HCT116 (cell line): ENCODE results near the gene TSPAN14. TPM values are rescaled to one million over a fixed set of nuclear protein-coding genes. Genes with fewer than 3 reads are reported as not detected.

Experiments
- ATAC-seq: fragments of 200-7000 bp; cut with Tn5 transposase; 2 replicates; pipeline ENCODE4 v1.9.1; 2020; ENCODE audit warnings: mild to moderate bottlenecking, moderate library complexity
- BruUV-seq: library from RNA; stranded (reverse); fragments of 400-500 nt; replicated peaks from 2 replicates; lab custom pipeline; 2021; lab: Mats Ljungman, UMichigan
- CTCF ChIA-PET: fragments of 300-600 bp; sonication (Branson Sonifier 250); formaldehyde crosslinking; loops from one replicate; lab custom pipeline; 2021; ENCODE audit warnings: antibody characterized with exemption; lab: Charles Lee
- POLR2A ChIA-PET: fragments of 300-600, 350-600 bp; sonication (Branson Sonifier 250); formaldehyde crosslinking; loops from one replicate; lab custom pipeline; 2021; ENCODE audit warnings: antibody characterized with exemption; lab: Charles Lee
- RAD21 ChIA-PET, 2 experiments: fragments of 300-600 bp; sonication (Branson Sonifier 250); formaldehyde crosslinking; loops; one replicate each; lab custom pipeline; 2023; ENCODE audit warnings: low total read pairs in 2 of 2; ENCODE audit not compliant: uncharacterized antibody in 2 of 2, unreplicated experiment in 2 of 2, low non-redundant PET in 1 of 2; lab: Charles Lee
- DNase-seq: peaks from one replicate; pipeline ENCODE4 v3.0.0-alpha.2; 2010; ENCODE audit warnings: low read depth, low spot score
- H2AFZ ChIP-seq: fragments of 200-600 bp; shearing (Covaris generic), sonication (generic); 2 replicates; pipeline ENCODE4 v1.6.1; 2017; ENCODE audit warnings: low read depth, mixed run types, mixed read lengths, antibody characterized with exemption, low read length; ENCODE audit not compliant: poor library complexity, severe bottlenecking
- H3K27ac ChIP-seq: 2 replicates; pipeline ENCODE4 v1.5.1; 2012; ENCODE audit warnings: low read depth, low read length
- H3K27me3 ChIP-seq: fragments of 200-600 bp; sonication (generic); 2 replicates; pipeline ENCODE4 v1.6.1; 2016; ENCODE audit warnings: mixed run types, low read length, mixed read lengths; ENCODE audit not compliant: insufficient read depth
- H3K36me3 ChIP-seq, 2 experiments: fragments of 200-500 bp in 1 of 2; fragments of 200-600 bp in 1 of 2; sonication (Bioruptor generic) in 1 of 2; sonication (generic) in 1 of 2; 2 replicates each; pipeline versions ENCODE4 v1.5.1 to v1.6.1; 2014 to 2016; ENCODE audit warnings: low read length in 2 of 2, inconsistent platforms in 1 of 2, mixed read lengths in 1 of 2, mixed run types in 1 of 2; ENCODE audit not compliant: insufficient read depth in 2 of 2, control insufficient read depth in 1 of 2
- H3K4me1 ChIP-seq, 2 experiments: fragments of 200-600 bp in 1 of 2; sonication (generic) in 1 of 2; 2 replicates each; pipeline versions ENCODE4 v1.5.1 to v1.6.1; 2012 to 2017; ENCODE audit warnings: low read length in 2 of 2, inconsistent platforms in 1 of 2, mild to moderate bottlenecking in 1 of 2, mixed read lengths in 1 of 2, mixed run types in 1 of 2, moderate library complexity in 1 of 2; ENCODE audit not compliant: insufficient read depth in 2 of 2, control insufficient read depth in 1 of 2
- H3K4me2 ChIP-seq: fragments of 200-600 bp; sonication (generic); 2 replicates; pipeline ENCODE4 v1.6.1; 2017; ENCODE audit warnings: mixed run types, low read length, mixed read lengths
- H3K4me3 ChIP-seq, 2 experiments: fragments of 200-600 bp in 1 of 2; sonication (generic) in 1 of 2; replicated peaks in 1 of 2; 2 replicates each; pipeline ENCODE4 v1.5.1; 2011 to 2016; ENCODE audit warnings: low read length in 2 of 2, control low read depth in 1 of 2, low read depth in 1 of 2, mild to moderate bottlenecking in 1 of 2, mixed read lengths in 1 of 2, mixed run types in 1 of 2
- H3K79me2 ChIP-seq: fragments of 200-600 bp; sonication (generic); 2 replicates; pipeline ENCODE4 v1.6.1; 2017; ENCODE audit warnings: mild to moderate bottlenecking, mixed run types, low read length, moderate library complexity, mixed read lengths; ENCODE audit not compliant: insufficient read depth
- H3K9ac ChIP-seq: fragments of 200-600 bp; sonication (generic); 2 replicates; pipeline ENCODE4 v1.6.1; 2016; ENCODE audit warnings: low read length, mixed read lengths
- H3K9me2 ChIP-seq: fragments of 200-600 bp; sonication (generic), shearing (Covaris generic); 2 replicates; pipeline ENCODE4 v1.6.1; 2017; ENCODE audit warnings: mixed run types, mild to moderate bottlenecking, moderate library complexity; ENCODE audit not compliant: insufficient read depth
- H3K9me3 ChIP-seq, 2 experiments: fragments of 200-500 bp in 1 of 2; fragments of 200-600 bp in 1 of 2; sonication (Bioruptor generic) in 1 of 2; sonication (generic) in 1 of 2; 2 replicates each; pipeline ENCODE4 v1.6.1; 2014 to 2017; ENCODE audit warnings: low read length in 2 of 2, mixed read lengths in 2 of 2, inconsistent platforms in 1 of 2, low read depth in 1 of 2, mild to moderate bottlenecking in 1 of 2, mixed run types in 1 of 2, moderate library complexity in 1 of 2; ENCODE audit not compliant: control insufficient read depth in 1 of 2, insufficient read depth in 1 of 2
- H4K20me1 ChIP-seq: fragments of 200-600 bp; sonication (generic), shearing (Covaris generic); 2 replicates; pipeline ENCODE4 v1.6.1; 2017; ENCODE audit warnings: mixed run types, mild to moderate bottlenecking, moderate library complexity; ENCODE audit not compliant: insufficient read depth
- CBX3 ChIP-seq: IDR thresholded peaks from 2 replicates; pipeline ENCODE4 v1.6.1; 2012; ENCODE audit warnings: low read depth
- EGR1 ChIP-seq: IDR thresholded peaks from 2 replicates; pipeline ENCODE4 v1.6.1; 2012; ENCODE audit warnings: low read depth
- ELF1 ChIP-seq: IDR thresholded peaks from 2 replicates; pipeline ENCODE4 v1.6.1; 2012; ENCODE audit warnings: low read depth, borderline replicate concordance
- EZH2 ChIP-seq: fragments of 200-600 bp; sonication (generic); IDR thresholded peaks from 2 replicates; pipeline ENCODE4 v1.6.1; 2017; ENCODE audit warnings: antibody characterized with exemption, mixed run types
- FOSL1 ChIP-seq: IDR thresholded peaks from 2 replicates; pipeline ENCODE4 v1.6.1; 2012; ENCODE audit warnings: low read depth
- JUND ChIP-seq: IDR thresholded peaks from 2 replicates; pipeline ENCODE4 v1.6.1; 2012
- POLR2AphosphoS5 ChIP-seq: IDR thresholded peaks from 2 replicates; pipeline ENCODE4 v1.6.1; 2011; ENCODE audit warnings: mild to moderate bottlenecking, low read depth, low read length, moderate library complexity
- RAD21 ChIP-seq: IDR thresholded peaks from 2 replicates; pipeline ENCODE4 v1.6.1; 2012; ENCODE audit warnings: low read depth, mild to moderate bottlenecking
- SIN3A ChIP-seq: IDR thresholded peaks from 2 replicates; pipeline ENCODE4 v1.6.1; 2012; ENCODE audit warnings: low read depth
- SP1 ChIP-seq: IDR thresholded peaks from 2 replicates; pipeline ENCODE4 v1.6.1; 2012; ENCODE audit warnings: low read depth
- SRF ChIP-seq: IDR thresholded peaks from 2 replicates; pipeline ENCODE4 v1.6.1; 2012; ENCODE audit warnings: low read depth
- TCF7L2 ChIP-seq: IDR thresholded peaks from 2 replicates; pipeline ENCODE4 v1.7.0; 2011; ENCODE audit warnings: borderline replicate concordance, inconsistent platforms; ENCODE audit not compliant: insufficient read depth, insufficient read length; ENCODE audit errors: extremely low read depth
- YY1 ChIP-seq: IDR thresholded peaks from 2 replicates; pipeline ENCODE4 v1.6.1; 2011; ENCODE audit warnings: low read length, low read depth, moderate library complexity, mild to moderate bottlenecking; ENCODE audit not compliant: insufficient replicate concordance; ENCODE audit errors: extremely low read depth
- ZBTB33 ChIP-seq: IDR thresholded peaks from 2 replicates; pipeline ENCODE4 v1.6.1; 2011; ENCODE audit warnings: mild to moderate bottlenecking, low read length, moderate library complexity; ENCODE audit not compliant: insufficient replicate concordance; ENCODE audit errors: extremely low read depth
- ZFX ChIP-seq: fragments of 450-650 bp; IDR thresholded peaks from 2 replicates; pipeline ENCODE4 v1.6.1; 2017
- ZNF274 ChIP-seq: fragments of 200-500 bp; sonication (Bioruptor generic); IDR thresholded peaks from 2 replicates; pipeline ENCODE4 v1.6.1; 2014; ENCODE audit warnings: mild to moderate bottlenecking, low read depth, low read length, inconsistent platforms
- intact Hi-C: fragments of 100-400 bp; cut with micrococcal nuclease; formaldehyde crosslinking; loops from 2 replicates; pipeline ENCODE4 v1.10.0; 2022
- total RNA-seq: library from RNA; stranded (reverse); gene quantifications from one replicate; pipeline ENCODE4 v1.2.1, GENCODE V29; 2021; ENCODE audit not compliant: unreplicated experiment
- TF ChIP-seq, protein P1 (sequence below): IDR thresholded peaks from 2 replicates; pipeline ENCODE4 v1.6.1; 2012; ENCODE audit warnings: low read depth
- TF ChIP-seq, protein P2 (sequence below): IDR thresholded peaks from 2 replicates; pipeline ENCODE4 v1.6.1; 2012
- TF ChIP-seq, protein P3 (sequence below), 3 experiments: fragments of 200-600 bp in 1 of 3; sonication (generic) in 1 of 3; IDR thresholded peaks in 2 of 3; conservative IDR thresholded peaks in 1 of 3; 2 replicates each; pipeline ENCODE4 v1.5.1; 2012 to 2017; ENCODE audit warnings: low read depth in 2 of 3, low read length in 2 of 3, antibody characterized with exemption in 1 of 3, borderline replicate concordance in 1 of 3, control low read depth in 1 of 3, mild to moderate bottlenecking in 1 of 3, mixed read lengths in 1 of 3, mixed run types in 1 of 3, moderate library complexity in 1 of 3; ENCODE audit not compliant: insufficient read depth in 1 of 3
- TF ChIP-seq, protein P4 (sequence below): IDR thresholded peaks from 2 replicates; pipeline ENCODE4 v1.6.1; 2012

The TSPAN14 gene
- total RNA-seq, 1 experiment from 2014 or later = 86.8 TPM

GRCh38 chr10:80555415-80555814, 101.3 kb downstream of the TSPAN14 start:
- BruUV-seq = no TSS peak
- Histone ChIP-seq H3K9ac (no peak overlapping the region), H3K27me3 (no peaks in the 10 kb centered on the region), H3K36me3 (no peaks in the 10 kb centered on the region), H3K4me1 (no peaks in the 10 kb centered on the region), H3K9me3 (no peaks in the 10 kb centered on the region), H4K20me1 (no peaks in the 10 kb centered on the region), H2AFZ (no peak overlapping the region), H3K4me3 (no peak overlapping the region)
- ChIA-PET RAD21 (no interaction called here), CTCF (no interaction called here), POLR2A (no interaction called here)
- intact Hi-C loops = no loop called here
- ATAC-seq = no peak
- TF ChIP-seq ELF1 (no peak), JUND (no peak), ZFX (no peak), SRF (no peak), TCF7L2 (no peak), EZH2 (no peak), SP1 (no peak), CBX3 (no peak), ZBTB33 (no peak), EGR1 (no peak), POLR2AphosphoS5 (no peak), YY1 (no peak), FOSL1 (no peak), ZNF274 (no peak), SIN3A (no peak), RAD21 (no peak)
- TF ChIP-seq, protein P1, sequence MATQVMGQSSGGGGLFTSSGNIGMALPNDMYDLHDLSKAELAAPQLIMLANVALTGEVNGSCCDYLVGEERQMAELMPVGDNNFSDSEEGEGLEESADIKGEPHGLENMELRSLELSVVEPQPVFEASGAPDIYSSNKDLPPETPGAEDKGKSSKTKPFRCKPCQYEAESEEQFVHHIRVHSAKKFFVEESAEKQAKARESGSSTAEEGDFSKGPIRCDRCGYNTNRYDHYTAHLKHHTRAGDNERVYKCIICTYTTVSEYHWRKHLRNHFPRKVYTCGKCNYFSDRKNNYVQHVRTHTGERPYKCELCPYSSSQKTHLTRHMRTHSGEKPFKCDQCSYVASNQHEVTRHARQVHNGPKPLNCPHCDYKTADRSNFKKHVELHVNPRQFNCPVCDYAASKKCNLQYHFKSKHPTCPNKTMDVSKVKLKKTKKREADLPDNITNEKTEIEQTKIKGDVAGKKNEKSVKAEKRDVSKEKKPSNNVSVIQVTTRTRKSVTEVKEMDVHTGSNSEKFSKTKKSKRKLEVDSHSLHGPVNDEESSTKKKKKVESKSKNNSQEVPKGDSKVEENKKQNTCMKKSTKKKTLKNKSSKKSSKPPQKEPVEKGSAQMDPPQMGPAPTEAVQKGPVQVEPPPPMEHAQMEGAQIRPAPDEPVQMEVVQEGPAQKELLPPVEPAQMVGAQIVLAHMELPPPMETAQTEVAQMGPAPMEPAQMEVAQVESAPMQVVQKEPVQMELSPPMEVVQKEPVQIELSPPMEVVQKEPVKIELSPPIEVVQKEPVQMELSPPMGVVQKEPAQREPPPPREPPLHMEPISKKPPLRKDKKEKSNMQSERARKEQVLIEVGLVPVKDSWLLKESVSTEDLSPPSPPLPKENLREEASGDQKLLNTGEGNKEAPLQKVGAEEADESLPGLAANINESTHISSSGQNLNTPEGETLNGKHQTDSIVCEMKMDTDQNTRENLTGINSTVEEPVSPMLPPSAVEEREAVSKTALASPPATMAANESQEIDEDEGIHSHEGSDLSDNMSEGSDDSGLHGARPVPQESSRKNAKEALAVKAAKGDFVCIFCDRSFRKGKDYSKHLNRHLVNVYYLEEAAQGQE = no peak
- TF ChIP-seq, protein P2, sequence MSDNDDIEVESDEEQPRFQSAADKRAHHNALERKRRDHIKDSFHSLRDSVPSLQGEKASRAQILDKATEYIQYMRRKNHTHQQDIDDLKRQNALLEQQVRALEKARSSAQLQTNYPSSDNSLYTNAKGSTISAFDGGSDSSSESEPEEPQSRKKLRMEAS = no peak
- TF ChIP-seq, protein P3, sequence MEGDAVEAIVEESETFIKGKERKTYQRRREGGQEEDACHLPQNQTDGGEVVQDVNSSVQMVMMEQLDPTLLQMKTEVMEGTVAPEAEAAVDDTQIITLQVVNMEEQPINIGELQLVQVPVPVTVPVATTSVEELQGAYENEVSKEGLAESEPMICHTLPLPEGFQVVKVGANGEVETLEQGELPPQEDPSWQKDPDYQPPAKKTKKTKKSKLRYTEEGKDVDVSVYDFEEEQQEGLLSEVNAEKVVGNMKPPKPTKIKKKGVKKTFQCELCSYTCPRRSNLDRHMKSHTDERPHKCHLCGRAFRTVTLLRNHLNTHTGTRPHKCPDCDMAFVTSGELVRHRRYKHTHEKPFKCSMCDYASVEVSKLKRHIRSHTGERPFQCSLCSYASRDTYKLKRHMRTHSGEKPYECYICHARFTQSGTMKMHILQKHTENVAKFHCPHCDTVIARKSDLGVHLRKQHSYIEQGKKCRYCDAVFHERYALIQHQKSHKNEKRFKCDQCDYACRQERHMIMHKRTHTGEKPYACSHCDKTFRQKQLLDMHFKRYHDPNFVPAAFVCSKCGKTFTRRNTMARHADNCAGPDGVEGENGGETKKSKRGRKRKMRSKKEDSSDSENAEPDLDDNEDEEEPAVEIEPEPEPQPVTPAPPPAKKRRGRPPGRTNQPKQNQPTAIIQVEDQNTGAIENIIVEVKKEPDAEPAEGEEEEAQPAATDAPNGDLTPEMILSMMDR (IDR thresholded peaks at IDR 0.05 in 2 of 3, conservative IDR thresholded peaks at IDR 0.05 in 1 of 3; ENCODE audit: borderline replicate concordance in 1 of 3, insufficient read depth in 1 of 3, low read depth in 2 of 3, low read length in 2 of 3) = no peak
- TF ChIP-seq, protein P4, sequence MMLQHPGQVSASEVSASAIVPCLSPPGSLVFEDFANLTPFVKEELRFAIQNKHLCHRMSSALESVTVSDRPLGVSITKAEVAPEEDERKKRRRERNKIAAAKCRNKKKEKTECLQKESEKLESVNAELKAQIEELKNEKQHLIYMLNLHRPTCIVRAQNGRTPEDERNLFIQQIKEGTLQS = no peak
- TF ChIP-seq, all 23 proteins: peak for 0
- Histone ChIP-seq H3K4me2 (no peak overlapping the region), H3K9me2 (no peaks in the 10 kb centered on the region), H3K79me2 (no peaks in the 10 kb centered on the region), H3K27ac (no peak overlapping the region)
- no peak for DNase-seq
